Left renal pelvis (tissue), 4 donors: ENCODE data around the gene ROCK2. TPM values are rescaled to one million over a fixed set of nuclear protein-coding genes. Genes with fewer than 3 reads are reported as not detected.

Source experiments
- DNase-seq, 4 donors: peaks; one replicate each; pipeline ENCODE4 v3.0.0-alpha.2; 2013; ENCODE audit warnings: low read depth in 4 of 4, low spot score in 3 of 4
- polyA plus RNA-seq, 4 donors: library from polyadenylated mRNA; unstranded; fragments of 120-200 nt; gene quantifications; one replicate each; pipeline ENCODE4 v1.2.1, GENCODE V29; 2013; ENCODE audit not compliant: insufficient read length in 4 of 4

The ROCK2 gene
- polyA plus RNA-seq: 10 to 100 TPM; 37.5 to 45.0 (median 43.2) TPM

GRCh38 chr2:11344342-11344955, at the start of gene ROCK2:
Gene ROCK2, minus strand, starts transcription at chr2:11344636. Its CDS starts 500 bp downstream, at chr2:11344136.
- DNase-seq: peak in 3 of 4 donors; percentile 78 to 81 (median 79)

DNA sequence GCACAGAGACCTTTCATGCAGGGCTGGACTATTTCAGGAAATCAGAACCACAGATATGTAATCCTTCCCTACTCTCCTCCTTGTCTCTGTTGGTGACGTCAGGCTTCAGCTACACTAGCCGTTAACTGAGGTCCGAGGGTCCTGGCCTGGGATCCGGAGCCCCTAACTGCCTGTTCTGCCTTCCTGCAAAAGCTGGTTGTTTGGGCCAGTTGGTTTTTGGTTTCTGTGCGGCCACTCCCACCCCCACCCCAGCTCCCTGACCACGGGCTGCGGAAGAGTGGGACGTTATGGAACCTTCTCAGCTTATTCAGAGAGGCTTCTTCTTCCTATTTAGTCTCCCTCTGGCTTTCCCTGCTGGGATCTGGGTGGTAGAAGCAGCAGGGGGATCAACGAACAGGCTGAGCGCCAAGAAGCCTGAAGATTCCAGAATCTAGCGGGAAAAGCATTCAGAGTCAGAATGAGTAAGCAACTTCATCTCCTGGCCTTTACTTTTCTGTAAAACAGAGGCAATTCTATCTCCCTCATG, 49.3 kb upstream of the ROCK2 start:
- no peak for DNase-seq

DNA sequence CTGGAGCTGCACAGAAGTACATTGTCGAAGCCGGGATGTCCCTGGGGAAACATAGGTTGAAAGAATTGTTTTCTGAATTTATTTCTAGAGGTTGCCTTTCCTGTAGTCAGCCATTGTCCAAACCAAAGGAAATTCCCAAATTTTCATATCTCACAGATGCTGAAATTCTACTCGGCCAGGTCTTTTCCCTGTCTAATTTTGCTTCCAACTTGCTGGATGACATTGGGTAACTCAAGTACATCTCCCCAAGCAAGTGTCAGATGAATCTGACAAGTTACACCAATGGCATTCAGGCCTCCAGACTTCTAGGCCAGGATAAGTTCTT, 47.5 kb upstream of the ROCK2 start:
- DNase-seq: no peak

GRCh38 chr2:11390399-11390658, 45.9 kb upstream of the ROCK2 start:
- no peak for DNase-seq

- peak in 1 of 4 donors; percentile 44 for DNase-seq
Measured at GRCh38 chr2:11389551-11390398, 45.3 kb upstream of the ROCK2 start.

- DNase-seq: no peak
Measured at GRCh38 chr2:11389052-11389420, 44.6 kb upstream of the ROCK2 start.

DNA sequence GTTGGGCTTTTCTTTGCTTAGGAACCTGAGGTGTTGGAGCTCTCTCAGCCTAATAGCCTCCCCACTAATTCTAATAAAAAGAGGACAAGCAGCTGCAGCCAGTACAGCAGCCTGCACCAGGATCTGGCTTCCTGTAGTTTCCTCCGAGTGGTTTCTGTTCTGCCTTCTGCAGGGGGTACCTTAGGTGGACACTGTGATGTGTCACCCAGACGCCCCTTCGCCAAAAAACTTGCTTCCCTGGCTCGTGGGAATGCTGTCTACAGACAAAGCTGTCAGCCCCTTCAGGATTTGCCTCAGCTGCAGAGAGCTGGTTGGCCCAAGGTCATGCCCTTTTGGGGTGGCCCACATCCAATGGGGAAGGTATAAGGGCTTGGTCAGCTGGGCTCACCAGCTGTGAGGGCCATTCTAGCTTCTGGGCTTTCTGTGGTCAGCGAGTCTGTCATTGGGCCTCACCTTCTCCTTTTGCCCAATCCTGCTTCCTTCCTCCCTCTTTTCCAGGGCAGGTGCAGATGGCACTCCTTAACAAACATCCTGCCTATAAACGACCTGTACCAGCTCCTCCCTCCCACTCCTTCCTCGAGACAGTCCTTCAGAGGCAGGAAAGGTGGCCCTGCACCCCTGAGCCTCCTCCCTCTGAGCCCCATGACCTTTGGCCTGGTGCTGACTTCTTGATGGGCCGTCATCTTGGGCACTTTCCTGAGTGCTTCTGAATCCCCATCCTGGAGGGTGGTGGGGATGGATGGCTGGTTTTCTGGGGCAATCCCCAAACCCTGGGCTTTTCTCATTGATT, 44.0 kb upstream of the ROCK2 start:
- DNase-seq: no peak

DNA sequence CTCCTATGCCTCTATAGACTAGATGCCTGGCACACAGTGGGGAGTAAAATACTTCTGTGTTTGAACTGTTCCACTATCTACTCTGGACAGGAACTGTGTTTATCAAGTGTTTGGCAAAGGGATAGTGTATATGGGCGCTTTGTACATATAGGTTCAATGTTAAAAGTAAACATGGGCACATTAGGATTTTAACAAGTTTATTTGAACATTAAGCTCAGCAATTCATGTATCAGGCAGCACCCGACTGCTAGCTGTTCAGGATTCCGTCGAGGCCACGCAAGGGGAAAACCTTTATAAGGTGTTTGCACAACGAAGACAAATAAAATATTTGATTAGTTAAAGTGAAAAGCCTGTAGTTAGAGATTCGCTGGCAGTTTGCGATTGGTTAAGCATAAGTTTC, 43.4 kb upstream of the ROCK2 start:
- no peak for DNase-seq

DNA sequence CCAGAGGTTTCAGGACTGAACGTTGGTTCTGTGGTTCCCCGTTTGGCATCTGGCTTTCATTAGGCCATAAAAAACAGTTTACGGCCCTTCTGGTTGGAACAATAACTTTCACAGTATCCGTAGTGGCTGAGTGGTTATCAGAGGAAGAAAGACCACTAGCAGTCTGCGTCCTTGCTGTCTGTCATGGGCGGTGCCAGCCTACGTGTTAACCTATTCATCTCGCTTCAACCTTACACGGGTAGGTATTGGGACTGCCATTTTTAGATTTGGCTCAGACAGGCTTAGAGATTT, 42.6 kb upstream of the ROCK2 start:
- no peak for DNase-seq

DNA sequence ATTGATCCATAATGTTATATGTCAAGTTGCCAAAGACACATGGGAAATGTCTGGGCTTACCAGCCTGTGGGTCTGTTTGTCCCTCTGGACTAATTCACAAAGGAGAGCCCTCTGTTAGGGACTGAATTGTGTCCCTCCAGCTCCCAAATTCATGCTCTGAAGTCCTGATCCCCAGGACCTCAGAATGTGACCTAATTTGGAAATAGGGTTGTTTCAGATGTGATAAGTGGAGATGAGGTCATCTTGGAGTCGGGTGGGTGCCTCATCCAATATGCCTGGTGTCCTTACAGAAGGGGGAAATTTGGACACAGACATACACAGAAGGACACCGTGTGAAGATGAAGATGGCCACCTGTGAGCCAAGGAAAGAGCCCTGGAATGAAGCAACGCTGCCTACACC, 41.4 kb upstream of the ROCK2 start:
- DNase-seq: no peak

DNA sequence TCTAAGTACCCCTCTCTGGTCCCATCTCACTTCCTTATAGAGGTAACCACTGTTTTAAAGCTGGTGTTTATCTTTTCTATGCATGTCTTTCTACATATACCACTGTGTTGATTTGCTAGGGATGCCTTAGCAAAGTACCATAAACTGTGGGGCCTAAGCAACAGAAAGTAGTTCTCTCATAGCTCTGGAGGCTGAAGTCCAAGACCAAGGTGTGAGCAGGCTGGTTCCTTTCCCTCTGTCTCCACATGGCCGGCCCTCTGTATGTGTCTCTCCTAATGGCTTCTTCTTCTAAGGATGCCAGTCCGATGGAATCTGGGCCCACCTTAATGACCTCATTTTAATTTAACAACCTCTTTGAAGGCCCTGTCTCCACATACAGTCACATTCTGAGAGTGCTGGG, 40.8 kb upstream of the ROCK2 start:
- DNase-seq: no peak

DNA sequence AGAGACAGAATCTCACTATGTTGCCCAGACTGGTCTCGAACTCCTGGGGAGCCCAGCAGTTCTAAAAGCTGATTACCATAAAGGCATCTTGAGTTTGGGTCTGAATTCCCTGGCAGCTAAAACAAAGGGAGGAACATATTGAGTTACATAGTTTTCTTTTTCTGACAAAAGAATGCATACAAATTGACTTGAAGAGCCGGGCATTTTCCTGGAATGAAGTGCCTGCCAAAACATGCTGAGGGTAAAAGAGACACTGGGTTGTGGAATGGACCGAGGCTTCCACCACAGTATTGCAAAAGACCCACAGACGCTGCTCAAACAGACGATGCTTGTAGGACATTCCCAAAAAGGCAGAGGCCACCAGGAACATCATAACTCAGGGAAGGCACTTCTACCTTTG, 35.1 kb upstream of the ROCK2 start:
- no peak for DNase-seq

DNA sequence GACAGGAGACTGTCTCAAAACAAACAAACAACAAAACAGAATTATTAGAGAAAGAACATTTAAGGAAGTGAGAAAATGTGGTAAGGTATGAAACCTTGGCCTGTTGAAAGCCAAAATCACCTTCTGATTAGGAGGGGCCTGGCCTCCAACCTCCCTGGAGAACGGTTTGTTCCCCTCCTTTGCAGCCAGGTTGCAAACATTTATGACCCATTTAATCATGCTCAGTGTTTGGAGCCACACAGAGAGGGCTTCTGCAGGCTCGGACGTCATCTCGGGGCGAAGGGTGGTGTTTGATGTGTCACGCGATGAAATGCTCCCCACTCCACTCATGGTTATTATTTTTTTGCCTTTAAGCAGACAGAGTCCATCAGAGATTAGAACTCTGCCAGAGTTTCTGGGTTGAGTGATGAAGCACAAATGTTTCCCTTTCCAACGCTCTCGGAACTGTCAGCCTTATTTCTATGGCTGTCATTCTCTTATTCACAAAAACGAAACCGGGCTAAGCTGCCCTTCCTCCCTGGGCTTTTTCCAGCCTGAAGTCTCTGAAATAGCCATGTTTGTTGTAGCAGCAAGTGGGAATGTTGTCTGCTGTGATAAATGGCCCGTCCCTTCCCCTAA, 33.6 kb upstream of the ROCK2 start:
- DNase-seq: no peak

- DNase-seq: no peak
Measured at GRCh38 chr2:11376071-11376470, 31.6 kb upstream of the ROCK2 start.

GRCh38 chr2:11375689-11376027, 31.2 kb upstream of the ROCK2 start:
- DNase-seq: no peak

DNA sequence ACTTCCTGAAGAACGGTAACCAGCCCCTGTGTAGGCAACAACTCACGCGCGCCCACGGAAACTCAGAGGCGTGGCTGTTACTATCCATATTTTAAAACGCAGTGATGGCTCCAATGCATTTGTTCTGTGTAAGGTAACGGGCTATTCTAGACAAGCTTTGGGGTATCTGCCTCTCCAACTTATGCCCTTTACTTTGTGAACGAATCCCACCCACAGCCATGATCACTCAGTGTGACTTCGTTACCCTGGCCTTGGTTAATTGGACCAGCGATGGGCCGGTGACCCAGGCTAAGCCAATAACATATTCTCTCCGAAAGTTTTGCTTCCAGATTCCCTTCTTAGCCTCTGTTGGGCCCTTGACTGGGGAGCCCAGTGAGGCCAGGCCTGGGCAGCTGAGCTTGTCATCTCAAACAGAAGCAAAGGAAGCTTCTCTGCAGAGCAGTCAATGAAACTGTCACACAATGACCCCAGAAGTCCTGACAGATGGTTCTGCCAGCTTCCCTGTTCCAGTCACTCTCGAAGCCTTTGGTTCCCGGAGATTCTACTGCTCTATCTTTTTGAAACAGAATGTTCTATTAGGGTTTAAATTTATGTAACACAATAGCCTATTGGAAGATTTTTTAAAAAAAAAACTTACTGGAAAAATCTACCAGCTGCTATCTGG, 30.7 kb upstream of the ROCK2 start:
- no peak for DNase-seq

- DNase-seq: no peak
Measured at GRCh38 chr2:11373096-11373495, 28.7 kb upstream of the ROCK2 start.

GRCh38 chr2:11371092-11371937, 26.9 kb upstream of the ROCK2 start:
- no peak for DNase-seq

- no peak for DNase-seq
Measured at GRCh38 chr2:11370377-11371091, 26.1 kb upstream of the ROCK2 start.
